Mucosa of descending colon (tissue), 3 donors: Measurements from ENCODE around the gene RYR3. TPM values are rescaled to one million over a fixed set of nuclear protein-coding genes. Genes with fewer than 3 reads are reported as not detected.

ENCODE experiments used
- ATAC-seq: fragments of 200-7000 bp; cut with Tn5 transposase; one replicate; pipeline ENCODE4 v1.9.1; 2020; ENCODE audit warnings: mild to moderate bottlenecking, moderate library complexity
- DNase-seq, 3 donors: peaks; one replicate each; pipeline ENCODE4 v3.0.0-alpha.2; 2020
- H3K36me3 ChIP-seq: fragments of 200-600 bp; one replicate; pipeline ENCODE4 v1.8.0; 2021; ENCODE audit warnings: low read depth, mild to moderate bottlenecking
- H3K4me1 ChIP-seq: fragments of 200-600 bp; one replicate; pipeline ENCODE4 v1.8.0; 2021; ENCODE audit warnings: low read depth, mild to moderate bottlenecking
- H3K4me3 ChIP-seq: fragments of 200-600 bp; one replicate; pipeline ENCODE4 v1.8.0; 2021; ENCODE audit warnings: mild to moderate bottlenecking
- H3K9me3 ChIP-seq: fragments of 200-600 bp; one replicate; pipeline ENCODE4 v1.8.0; 2021; ENCODE audit warnings: mild to moderate bottlenecking
- intact Hi-C, 2 donors: fragments of 100-400 bp; cut with DNase I in 1 of 2; cut with micrococcal nuclease in 1 of 2; formaldehyde crosslinking; loops; one replicate each; pipeline versions ENCODE4 v1.11.0 to v1.11.1; 2022; cut with DNase I, micrococcal nuclease
- total RNA-seq, 3 donors: library from RNA; stranded (reverse); fragmentation: NEBNext Ultra II Directional in 2 of 3; extraction: Animal tissue kit (Norgen Biotek cat#: 25700) in 2 of 3; gene quantifications; one replicate each; pipeline versions ENCODE4 v1.2.1 to v1.2.4, GENCODE V29; 2021 to 2023
- TF ChIP-seq, protein P1 (sequence below): fragments of 200-600 bp; IDR thresholded peaks from one replicate; pipeline ENCODE4 v1.8.0; 2022; ENCODE audit warnings: antibody characterized with exemption, mild to moderate bottlenecking
- donor health status: DM: no; HTN: no; CAD: no; lungs with moderate emphysema.
- donor health status: DM: no; HTN: no; CAD: no.
- donor health status: DM: no; HTN: yes; CAD: no.

RYR3 gene
- total RNA-seq, 3 donors from 2014 or later, result 0.84 to 16.4 (median 1.1) TPM

- H3K4me1 ChIP-seq, result no peaks in the 10 kb centered on the region
- no peaks in the 10 kb centered on the region for H3K9me3 ChIP-seq
- DNase-seq (no peak), ATAC-seq (no peak)
- H3K4me3 ChIP-seq, result no peak overlapping the region
- TF ChIP-seq, protein P1, sequence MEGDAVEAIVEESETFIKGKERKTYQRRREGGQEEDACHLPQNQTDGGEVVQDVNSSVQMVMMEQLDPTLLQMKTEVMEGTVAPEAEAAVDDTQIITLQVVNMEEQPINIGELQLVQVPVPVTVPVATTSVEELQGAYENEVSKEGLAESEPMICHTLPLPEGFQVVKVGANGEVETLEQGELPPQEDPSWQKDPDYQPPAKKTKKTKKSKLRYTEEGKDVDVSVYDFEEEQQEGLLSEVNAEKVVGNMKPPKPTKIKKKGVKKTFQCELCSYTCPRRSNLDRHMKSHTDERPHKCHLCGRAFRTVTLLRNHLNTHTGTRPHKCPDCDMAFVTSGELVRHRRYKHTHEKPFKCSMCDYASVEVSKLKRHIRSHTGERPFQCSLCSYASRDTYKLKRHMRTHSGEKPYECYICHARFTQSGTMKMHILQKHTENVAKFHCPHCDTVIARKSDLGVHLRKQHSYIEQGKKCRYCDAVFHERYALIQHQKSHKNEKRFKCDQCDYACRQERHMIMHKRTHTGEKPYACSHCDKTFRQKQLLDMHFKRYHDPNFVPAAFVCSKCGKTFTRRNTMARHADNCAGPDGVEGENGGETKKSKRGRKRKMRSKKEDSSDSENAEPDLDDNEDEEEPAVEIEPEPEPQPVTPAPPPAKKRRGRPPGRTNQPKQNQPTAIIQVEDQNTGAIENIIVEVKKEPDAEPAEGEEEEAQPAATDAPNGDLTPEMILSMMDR, result no peak
- no peaks in the 10 kb centered on the region for H3K36me3 ChIP-seq
- intact Hi-C loops, result no loop called here
These were observed 328.7 kb downstream of the RYR3 start for GRCh38 chr15:33639456-33639855.

GRCh38 chr15:33639978-33640377, 329.2 kb downstream of the RYR3 start:
- Histone ChIP-seq H3K4me3 (no peak overlapping the region), H3K36me3 (no peaks in the 10 kb centered on the region), H3K4me1 (no peaks in the 10 kb centered on the region), H3K9me3 (no peaks in the 10 kb centered on the region)
- TF ChIP-seq, protein P1, result no peak
- ATAC-seq (no peak), DNase-seq (peak in 1 of 3 donors; percentile 5)
- intact Hi-C loops, result no loop called here

GRCh38 chr15:33641069-33641468, 330.3 kb downstream of the RYR3 start:
- TF ChIP-seq, protein P1, result no peak
- no peaks in the 10 kb centered on the region for H3K9me3 ChIP-seq
- no peak for DNase-seq
- intact Hi-C loops, result no loop called here
- H3K4me3 ChIP-seq, result no peak overlapping the region
- no peak for ATAC-seq
- no peaks in the 10 kb centered on the region for H3K36me3 ChIP-seq
- H3K4me1 ChIP-seq, result no peaks in the 10 kb centered on the region

DNA sequence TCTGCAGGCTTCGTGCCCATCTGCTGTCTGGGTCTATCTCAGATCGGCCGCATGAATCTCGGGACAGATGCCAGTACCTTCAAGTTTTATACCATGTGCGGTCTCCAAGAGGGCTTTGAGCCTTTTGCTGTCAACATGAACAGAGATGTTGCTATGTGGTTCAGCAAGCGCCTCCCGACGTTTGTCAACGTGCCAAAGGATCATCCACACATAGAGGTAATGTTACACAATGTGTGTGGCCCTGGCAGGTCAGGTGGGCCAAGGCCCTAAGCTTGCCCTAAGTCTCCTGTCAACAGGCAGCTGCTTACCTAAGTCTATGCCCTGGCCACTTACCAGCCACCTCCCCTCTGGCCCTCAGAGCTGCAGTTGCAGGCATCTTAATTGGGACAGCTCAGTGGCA, 333.5 kb downstream of the RYR3 start:
- intact Hi-C loops, result no loop called here

GRCh38 chr15:33646744-33647143, 336.0 kb downstream of the RYR3 start:
- no peaks in the 10 kb centered on the region for H3K9me3 ChIP-seq
- DNase-seq, result no peak
- H3K36me3 ChIP-seq, result no peaks in the 10 kb centered on the region
- no peaks in the 10 kb centered on the region for H3K4me1 ChIP-seq
- no peak overlapping the region for H3K4me3 ChIP-seq
- no peak for ATAC-seq
- TF ChIP-seq, protein P1, result no peak
- intact Hi-C loops, result no loop called here

More for the DNA sequence above, 333.5 kb downstream of the RYR3 start:
- Histone ChIP-seq H3K4me1 (no peaks in the 10 kb centered on the region), H3K36me3 (no peaks in the 10 kb centered on the region), H3K9me3 (no peaks in the 10 kb centered on the region), H3K4me3 (no peak overlapping the region)
- ATAC-seq, result no peak
- TF ChIP-seq, protein P1, result no peak
- DNase-seq, result no peak

- intact Hi-C loops, result no loop called here
- Histone ChIP-seq H3K4me1 (no peaks in the 10 kb centered on the region), H3K4me3 (no peak overlapping the region), H3K36me3 (no peaks in the 10 kb centered on the region), H3K9me3 (no peaks in the 10 kb centered on the region)
- TF ChIP-seq, protein P1, result no peak
- no peak for ATAC-seq
- DNase-seq, result no peak
These were observed 338.6 kb downstream of the RYR3 start for GRCh38 chr15:33649217-33649933.
